HG03432 (cell line): ENCODE measurements around the gene VTI1A.

Source experiments
- ATAC-seq: cut with Tn5 transposase; IDR thresholded peaks from one replicate; pipeline ENCODE4 v1.9.1; 2021; ENCODE audit warnings: mild to moderate bottlenecking, moderate library complexity; ENCODE audit not compliant: unreplicated experiment

VTI1A gene

DNA sequence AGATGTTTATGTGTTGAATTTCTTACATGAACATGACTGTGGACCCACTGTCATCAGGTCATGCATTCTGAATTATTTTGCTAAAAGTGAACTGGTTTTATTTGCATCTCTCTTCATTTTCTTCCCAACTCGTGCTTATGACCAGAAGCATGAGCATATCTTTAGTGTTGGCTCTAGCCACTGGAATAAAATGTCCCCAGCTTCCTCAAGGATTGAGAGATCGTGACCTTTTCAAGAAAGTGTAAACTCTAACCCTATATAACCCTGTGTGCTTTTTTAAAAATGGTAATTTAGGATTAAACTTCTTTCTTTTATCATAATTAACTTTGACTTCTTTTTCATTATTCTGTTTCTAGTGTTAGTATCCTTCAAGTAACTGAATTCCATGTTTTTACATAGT, 55.5 kb downstream of the VTI1A start:
- no peak for ATAC-seq

DNA sequence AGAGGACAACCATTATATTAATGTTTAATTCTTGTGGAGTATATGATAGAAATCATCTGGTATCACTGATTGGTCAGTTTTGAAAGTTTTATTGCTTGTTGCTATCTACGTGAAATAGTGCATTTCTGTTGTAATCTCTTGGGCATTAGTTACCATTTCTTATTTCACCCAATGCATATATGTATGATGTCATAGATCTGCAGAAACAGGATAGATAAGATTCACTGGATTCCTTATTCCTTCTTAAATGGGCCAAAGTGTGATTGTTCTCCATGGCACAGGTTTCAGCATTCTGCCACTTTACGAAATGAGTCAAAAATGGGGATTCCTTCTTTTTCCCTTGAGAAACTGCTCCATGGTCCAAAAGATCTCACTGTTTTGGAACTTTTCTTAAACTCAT, 56.6 kb downstream of the VTI1A start:
- no peak for ATAC-seq

DNA sequence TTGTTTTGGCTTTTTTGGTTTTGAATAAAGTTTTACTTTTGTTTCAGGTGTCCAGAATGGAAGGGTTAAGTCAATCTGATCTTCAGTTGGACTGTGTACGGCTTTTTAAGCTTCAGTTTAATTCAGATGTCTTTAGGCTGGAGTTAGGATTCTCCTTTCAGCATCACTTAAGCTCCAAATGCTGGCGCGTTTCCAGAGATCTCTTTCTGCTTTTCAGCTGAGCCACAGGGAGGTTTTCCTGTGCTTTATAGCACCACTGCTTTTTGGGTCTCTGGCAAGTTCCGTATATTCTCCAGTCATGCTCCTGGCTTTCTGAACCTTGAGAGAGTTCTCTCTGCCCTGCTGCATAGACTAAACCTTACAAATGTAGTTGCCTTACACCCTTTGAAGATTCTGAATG, 60.0 kb downstream of the VTI1A start:
- ATAC-seq = no peak

DNA sequence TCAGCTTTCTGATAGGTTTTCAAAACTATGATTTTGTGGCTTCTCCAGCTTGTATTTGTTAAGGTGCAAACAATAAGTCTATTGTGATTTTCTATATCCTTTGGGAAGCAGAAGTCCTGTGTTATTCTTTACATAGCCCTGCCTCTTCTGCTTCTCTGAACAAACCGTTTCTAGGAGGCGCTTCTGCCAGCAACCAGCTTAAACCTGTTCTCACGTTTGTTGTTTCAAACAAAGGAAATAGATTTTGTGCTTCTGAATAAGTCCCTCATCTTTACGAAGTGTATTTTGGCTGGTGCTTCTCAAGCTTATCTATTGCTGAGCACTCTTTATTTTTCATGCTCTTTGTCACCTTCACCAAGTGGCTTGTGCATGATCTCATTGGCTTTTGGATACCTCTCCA, 61.0 kb downstream of the VTI1A start:
- ATAC-seq = no peak

DNA sequence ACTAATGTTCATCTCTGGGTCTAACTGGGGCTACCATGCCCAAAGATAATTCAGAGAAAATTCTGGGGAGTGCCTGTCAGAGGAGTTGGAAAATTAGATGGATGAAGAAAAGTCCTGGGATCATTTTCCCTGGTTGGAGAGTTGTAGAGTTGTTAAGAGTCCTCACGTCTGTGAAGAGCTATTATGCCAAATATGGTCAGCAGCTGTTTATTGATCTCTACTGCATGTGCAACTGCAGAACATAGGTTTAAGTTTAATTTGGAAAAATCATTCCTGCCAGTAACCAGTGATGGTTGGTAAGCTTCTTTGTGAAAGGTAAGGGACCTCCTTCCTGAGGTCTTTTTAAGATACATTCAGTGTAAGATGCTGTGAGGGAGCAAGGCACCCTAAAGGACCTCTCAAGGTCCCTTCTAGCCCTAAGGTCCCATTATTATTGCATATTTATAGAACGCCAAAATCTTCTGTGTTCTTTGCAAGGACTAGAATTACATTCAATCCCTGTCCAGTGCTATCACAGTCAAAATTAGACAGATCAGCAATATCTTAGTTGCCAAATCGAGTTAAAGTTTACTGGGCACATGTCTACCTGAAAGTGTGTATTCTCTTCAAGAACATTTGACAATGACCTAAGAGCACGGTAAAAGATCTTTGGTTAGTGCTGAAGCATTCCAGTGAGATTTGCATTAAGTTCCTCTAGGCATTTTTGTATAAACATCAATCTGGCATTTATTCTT, 62.7 kb downstream of the VTI1A start:
- no peak for ATAC-seq

DNA sequence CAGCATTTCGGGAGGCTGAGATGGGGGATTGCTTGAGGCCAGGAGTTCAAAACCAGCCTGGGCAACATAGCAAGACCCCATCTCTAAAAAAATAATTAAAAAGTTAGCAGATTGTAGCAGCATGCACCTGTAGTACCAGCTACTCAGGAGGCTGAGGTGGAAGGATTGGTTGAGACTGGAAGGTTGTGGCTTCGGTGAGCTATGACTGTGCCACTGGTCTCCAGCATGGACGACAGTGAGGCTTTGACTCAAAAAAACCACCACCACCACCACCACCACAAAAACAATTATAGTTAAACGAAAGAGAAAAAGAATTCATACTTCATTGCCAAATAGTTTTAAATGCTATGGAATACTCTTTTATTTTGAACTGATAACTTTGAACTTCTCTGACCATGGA, 63.4 kb downstream of the VTI1A start:
- no peak for ATAC-seq

DNA sequence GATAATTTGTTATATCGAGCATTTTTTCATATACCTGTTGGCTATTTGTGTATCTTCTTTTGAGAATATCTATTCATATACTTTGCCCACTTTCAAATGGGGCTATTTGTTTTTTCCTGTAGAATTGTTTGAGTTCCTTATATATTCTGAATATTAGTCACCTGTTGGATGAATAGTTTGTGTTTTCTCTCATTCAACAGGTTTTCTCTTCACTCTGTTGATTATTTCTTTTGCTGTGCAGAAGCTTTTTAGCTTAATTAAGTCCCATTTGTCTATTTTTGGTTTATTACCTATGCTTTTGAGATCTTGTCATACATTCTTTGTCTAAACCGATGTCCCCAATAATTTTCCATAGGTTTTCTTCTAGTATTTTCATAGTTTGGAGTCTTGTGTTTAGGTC, 65.3 kb downstream of the VTI1A start:
- no peak for ATAC-seq

DNA sequence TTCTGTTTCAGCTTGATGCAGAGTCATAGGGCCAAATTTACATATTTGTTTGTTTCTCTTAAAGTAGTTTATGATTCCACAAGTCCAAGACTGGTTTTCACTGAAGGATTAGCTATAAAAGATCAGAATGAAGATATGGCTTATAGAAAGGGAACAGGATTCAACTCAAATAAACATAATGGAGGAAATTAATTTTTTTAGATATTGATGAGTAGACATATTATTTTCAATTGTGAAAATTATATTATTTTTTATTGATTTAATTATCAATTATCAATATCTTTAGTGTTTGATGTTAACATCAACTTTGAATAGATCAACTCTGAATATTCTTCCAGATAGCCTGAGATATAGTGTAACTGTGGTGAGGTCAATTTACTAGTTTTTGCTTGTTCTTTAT, 68.1 kb downstream of the VTI1A start:
- ATAC-seq = no peak

DNA sequence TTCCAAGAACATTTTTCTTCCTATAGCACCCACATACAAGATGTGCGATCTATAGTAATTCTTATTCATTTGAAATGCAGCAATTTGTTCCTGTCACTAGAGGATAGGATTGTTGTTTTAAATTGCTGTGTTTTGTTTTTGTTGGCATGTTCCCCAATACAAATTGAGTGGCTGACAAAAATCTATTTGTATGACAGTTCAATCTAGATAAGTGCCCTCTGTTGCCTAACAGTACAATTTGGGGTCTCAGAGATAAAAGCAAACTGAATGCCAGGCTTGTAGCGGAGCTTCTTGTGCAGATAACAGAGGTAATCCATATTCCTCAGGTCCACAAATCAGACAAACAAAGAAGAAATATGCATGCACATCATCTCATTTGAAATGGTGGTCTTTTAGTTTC, 68.8 kb downstream of the VTI1A start:
- no peak for ATAC-seq

DNA sequence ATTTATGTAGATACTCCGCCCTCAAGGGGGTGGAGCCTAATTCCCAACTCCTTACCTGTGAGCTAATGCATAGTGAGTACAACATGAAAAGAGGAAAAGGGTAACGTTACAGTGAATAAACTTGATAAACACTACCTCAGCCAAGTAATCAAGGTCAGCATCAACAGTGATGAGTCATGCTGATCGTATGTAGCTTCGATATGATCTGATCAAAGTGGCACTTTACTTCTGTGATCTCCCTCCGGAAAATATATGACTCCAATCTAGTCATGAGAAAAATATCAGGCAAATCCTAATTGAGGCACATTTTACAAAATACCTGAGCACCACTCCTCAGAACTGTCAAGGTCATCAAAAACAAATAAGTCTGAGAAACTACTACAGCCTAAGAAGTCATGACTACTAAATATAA, 70.4 kb downstream of the VTI1A start:
- ATAC-seq = no peak

DNA sequence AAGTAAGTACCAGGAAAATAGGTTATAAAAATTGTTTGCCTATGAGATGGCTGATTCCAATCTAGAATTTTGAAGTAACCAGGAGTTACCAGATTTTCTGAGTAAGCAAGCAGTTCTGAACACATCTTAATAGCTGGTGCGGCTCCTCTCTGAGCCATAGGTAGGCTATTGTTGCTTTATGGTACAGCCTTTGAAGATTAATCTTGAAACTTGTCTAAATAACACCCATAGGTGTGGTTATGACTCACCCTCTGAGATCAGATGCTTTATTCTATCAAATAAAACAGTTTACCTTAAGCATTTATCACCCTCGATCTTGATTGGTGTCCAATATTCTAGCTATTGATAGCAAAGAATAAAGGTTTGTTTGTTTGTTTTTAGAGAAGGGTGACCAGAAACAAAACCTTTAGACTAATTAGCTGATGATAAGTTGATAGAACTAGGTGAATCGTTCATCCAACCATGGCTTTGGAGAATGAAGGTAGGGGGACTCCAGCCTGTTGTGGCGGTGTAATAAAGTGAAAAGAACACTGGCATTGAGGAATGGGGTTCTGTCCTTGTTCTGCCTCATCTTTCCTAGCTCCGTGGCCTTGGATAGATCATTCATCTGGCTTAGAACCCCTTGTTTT, 72.2 kb downstream of the VTI1A start:
- no peak for ATAC-seq

DNA sequence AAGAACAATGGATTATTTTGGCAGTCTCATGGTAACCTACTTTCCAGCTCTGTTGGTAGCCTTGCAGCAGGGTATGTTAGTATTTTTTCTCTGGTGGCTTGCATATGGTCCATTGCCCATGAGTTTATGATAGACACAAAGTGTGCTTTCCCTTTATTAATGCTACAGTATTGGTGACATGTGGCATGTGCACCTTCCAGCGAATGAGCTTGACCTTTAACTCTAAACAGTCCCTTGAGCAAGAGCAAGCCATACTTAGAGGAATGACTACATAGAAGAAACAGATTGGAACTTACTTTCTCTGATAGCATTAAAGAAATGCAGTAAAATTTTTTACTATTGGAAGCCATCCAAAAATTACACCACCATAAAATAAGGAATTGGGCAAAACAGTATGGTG, 73.9 kb downstream of the VTI1A start:
- no peak for ATAC-seq

DNA sequence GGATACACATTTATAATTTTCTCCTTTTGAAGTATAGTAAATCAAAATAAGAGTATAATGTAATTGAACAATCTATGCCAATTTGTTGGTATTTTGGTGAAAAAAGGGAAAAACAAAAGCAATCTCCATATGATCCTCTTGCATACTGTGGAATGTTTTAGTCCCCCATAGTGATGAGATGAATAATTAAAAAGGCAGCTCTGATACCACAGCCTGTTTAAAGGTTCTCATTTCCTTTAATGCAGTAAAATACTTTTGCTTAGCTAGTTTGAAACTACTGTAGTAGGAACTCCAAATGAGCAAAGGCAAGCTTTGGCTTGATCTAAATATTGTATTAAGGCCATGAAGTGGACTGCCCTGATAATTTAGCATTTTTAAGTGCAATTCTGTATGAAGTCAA, 77.6 kb downstream of the VTI1A start:
- no peak for ATAC-seq

DNA sequence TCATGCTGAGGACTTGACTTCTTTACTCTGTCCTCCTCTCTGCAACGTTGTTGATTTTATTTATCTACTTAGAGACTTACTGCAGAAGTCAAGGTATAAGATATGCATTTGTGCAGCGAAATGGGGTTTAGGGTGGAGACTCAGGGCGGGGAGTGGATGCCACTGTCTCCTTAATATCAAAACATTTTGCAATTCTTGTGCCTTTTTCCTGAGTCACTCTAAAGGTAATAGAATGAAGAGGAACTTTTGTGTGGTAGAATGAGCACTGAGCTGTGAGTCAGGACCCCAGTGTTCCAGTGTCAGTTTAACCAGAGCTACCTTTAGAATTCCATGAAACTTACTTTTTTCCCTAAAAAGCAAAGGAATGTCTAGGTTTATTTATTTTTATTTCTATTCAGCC, 78.2 kb downstream of the VTI1A start:
- no peak for ATAC-seq

DNA sequence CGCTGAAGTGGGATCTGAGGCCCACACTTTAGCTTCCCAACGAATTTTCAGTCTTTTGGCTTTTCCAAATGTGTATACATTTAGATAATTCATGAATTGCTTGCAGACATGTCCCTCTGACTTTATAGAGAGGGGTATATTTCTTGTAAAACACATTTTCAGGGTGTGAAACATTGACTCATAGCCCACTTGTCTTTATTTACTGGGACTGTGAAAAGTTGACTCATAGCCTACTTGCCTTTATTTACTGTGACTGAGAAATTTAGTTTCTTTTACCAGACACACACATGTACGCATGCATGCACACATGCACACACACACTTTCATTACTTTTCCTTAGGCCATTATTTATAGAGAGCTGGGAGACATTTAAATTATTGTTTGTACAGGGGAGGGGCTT, 79.1 kb downstream of the VTI1A start:
- peak; percentile 95 for ATAC-seq

DNA sequence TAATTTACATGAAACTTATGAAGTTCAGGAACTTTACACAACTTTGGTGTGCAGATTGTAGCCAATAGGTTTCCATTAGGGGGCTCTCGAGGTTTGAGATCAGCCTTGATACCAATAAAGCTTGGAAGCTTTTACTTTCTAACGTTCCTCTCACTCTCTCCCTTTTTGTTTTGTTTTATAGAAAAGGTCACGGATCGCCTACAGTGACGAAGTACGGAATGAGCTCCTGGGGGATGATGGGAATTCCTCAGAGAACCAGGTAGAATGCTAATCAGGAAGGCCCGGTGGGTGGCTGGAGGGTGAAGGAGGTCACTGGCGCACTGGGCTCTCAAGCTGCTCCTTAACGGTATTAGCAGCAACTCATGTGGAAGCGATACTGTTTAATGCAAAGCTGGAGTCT, 79.9 kb downstream of the VTI1A start:
- no peak for ATAC-seq

DNA sequence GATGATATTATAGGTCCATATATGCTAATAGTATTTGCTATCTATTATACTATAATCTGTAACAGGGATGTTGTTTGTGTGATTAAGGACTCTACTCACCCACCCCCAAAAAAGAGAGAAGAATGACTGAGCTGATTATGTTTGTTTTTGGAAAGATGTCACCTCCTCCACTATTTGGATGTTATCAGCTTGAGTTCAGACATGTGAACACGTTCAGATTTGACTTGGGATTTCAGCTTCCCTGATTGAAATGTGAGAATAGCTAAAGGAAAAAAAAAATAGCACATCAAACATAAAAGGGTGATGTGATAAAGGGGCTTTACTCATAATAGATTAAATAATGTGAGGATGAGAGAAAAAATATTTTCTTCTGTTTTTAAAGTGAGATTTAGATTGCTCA, 81.2 kb downstream of the VTI1A start:
- no peak for ATAC-seq

DNA sequence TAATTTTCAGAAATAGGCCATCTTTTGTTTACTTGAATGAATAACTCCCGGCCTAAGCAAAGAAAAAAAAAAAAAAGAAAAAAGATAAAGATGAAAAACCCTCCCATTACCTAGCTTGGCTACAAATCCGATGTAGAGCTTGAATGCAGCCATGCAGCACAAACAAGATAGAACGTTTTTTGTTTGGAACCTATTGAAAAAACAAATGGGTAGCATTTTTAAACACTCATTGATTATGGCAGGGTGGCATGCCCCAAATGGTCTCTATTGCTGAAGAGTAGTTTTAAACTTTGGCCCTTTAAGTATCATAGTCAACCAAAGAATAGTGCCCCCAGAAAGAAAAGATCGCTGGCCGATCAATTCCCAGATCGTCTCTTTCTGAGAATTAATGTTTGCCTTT, 84.4 kb downstream of the VTI1A start:
- ATAC-seq = no peak

DNA sequence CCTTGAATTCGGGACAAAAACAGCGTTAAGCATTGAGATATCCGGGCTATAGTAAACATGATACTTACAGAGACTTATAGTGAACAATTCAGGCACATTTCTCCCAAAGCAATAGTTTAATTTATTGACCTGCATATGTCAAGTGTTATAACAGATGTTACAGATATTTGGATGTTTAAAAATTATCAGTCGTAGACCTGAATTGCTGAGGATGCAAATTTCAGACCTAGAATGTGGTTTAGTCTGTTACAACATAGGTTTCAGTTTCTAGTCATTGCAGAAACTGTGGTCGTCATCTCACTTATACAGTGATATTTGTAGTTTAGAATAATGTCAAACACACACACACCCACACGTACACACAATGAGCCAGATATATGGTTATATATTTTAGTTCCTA, 85.2 kb downstream of the VTI1A start:
- peak; percentile 99 for ATAC-seq

DNA sequence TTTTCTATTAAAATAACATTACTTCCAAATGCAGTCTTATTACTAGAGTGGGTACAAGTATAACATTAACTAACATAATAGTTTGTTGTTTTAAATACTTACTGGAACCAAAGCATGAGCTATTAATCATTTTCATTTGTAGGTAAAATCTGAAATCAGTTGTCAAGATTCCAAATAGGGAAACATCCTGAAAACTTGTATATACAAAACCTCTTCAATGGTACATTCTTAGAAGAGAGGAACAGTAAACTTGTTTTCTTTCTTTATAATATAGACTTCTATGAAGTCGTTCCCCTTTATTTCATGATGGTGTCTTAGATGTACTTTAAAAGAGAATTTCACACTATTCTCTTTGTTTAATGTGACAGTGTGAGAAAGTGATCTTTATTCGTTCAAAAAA, 85.9 kb downstream of the VTI1A start:
- ATAC-seq = no peak

DNA sequence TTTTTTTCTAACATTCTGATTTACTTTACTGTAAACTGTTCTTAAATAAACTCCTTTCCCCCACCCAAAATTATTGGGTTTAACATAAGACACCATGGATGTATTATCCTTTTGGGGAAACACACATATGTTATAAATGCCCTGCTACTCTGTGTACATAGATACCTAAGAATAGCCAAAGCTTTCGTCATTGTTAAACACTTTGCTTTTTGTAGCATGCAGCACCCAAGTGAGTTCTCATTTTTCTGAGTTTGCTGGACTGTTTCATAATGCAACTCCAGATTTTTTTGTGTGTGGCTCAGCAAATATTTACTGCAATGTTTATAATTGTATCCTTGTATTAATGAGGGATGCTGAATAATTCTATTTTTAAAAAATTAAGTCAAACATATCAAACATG, 86.9 kb downstream of the VTI1A start:
- ATAC-seq = no peak

DNA sequence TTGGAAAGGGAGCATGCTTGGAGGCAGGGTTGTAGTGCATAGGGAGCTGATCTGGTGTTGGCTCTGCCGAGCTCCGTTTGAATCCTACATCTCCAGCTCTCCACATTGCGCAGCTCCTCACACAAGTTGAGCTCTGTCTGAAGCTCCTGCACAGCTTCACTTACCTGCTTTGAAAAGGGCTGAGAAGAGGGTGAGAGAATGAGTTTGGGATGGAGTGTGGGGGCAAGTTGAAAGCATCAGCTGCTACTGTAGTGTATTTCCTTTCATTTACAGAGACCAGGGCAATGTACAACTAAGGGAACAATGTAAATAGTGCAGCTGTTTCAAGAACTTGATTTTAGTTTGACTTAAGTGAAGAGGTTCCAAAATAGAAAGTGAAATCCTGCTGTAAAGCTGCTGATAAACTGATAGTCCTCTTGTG, 88.5 kb downstream of the VTI1A start:
- ATAC-seq = peak; percentile 55

DNA sequence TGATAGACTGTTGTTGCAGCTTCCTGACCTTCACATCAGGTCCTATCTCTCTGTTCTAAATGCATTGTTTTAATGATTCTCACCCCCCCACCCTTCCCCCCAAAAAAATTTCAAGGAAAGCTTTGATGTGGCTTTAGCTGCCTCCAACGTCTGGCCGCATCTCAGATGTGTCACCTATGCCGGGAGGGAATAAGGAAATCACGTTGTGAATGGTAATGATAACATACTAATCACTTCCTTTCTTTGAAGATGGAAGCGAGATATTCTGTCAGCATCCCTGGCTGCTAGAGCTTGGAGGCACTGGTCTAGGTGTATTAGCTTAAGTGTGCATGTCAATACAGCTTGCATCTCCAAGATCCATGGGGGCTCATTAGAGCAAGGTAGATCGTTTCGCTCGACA, 89.6 kb downstream of the VTI1A start:
- ATAC-seq = no peak
